HTR-8/SVneo (cell line): ENCODE results near the gene PRR20G.
"Not testable (repeated sequence)": the region's sequence is repeated elsewhere in the genome, so short reads cannot be mapped to it uniquely, and the experiment has no call there.

Experiments used
- DNase-seq: peaks from one replicate; pipeline ENCODE4 v3.0.0; 2011; ENCODE audit warnings: low spot score, mixed read lengths; ENCODE audit not compliant: insufficient read length
- FAIRE-seq: peaks from 2 replicates; lab custom pipeline; 2011; peaks lifted over from hg19 to GRCh38; lab: Jason Lieb, UNC

Gene PRR20G

GRCh38 chr3:127304121-127304744, 16.4 kb upstream of the PRR20G start:
- no peak for FAIRE-seq
- DNase-seq: no peak

GRCh38 chr3:127299276-127299675, 11.4 kb upstream of the PRR20G start:
- FAIRE-seq: no peak

GRCh38 chr3:127296959-127297358, 9.1 kb upstream of the PRR20G start:
- FAIRE-seq (no peak), DNase-seq (no peak)

More at GRCh38 chr3:127299276-127299675, 11.4 kb upstream of the PRR20G start:
- DNase-seq: no peak

GRCh38 chr3:127296166-127296565, 8.3 kb upstream of the PRR20G start:
- DNase-seq (no peak), FAIRE-seq (no peak)

- not testable (repeated sequence) for FAIRE-seq
These were observed 5.8 kb upstream of the PRR20G start for GRCh38 chr3:127293650-127294049.

GRCh38 chr3:127291611-127292010, 3.8 kb upstream of the PRR20G start:
- DNase-seq (no peak), FAIRE-seq (no peak)

More at GRCh38 chr3:127293650-127294049, 5.8 kb upstream of the PRR20G start:
- DNase-seq: not testable (repeated sequence)

GRCh38 chr3:127291114-127291513, 3.3 kb upstream of the PRR20G start:
- FAIRE-seq (no peak), DNase-seq (no peak)

GRCh38 chr3:127289706-127290575, 2.1 kb upstream of the PRR20G start:
- FAIRE-seq (no peak), DNase-seq (no peak)

- DNase-seq (no peak), FAIRE-seq (no peak)
These were observed 1.3 kb upstream of the PRR20G start for GRCh38 chr3:127288921-127289705.

- DNase-seq: no peak
- no peak for FAIRE-seq
These were observed 497 bp upstream of the PRR20G start for GRCh38 chr3:127288343-127288742.

- DNase-seq (no peak), FAIRE-seq (no peak)
These were observed 1.2 kb downstream of the PRR20G start for GRCh38 chr3:127286571-127287140.

- DNase-seq (no peak), FAIRE-seq (no peak)
These were observed 3.6 kb downstream of the PRR20G start for GRCh38 chr3:127284258-127284657.

- DNase-seq (no peak), FAIRE-seq (no peak)
These were observed 10.3 kb downstream of the PRR20G start for GRCh38 chr3:127277561-127277960.

- FAIRE-seq (no peak), DNase-seq (no peak)
These were observed 10.9 kb downstream of the PRR20G start for GRCh38 chr3:127276995-127277394.

- no peak for DNase-seq
- FAIRE-seq: no peak
These were observed 11.4 kb downstream of the PRR20G start for GRCh38 chr3:127276396-127276795.

GRCh38 chr3:127275287-127275781, 12.5 kb downstream of the PRR20G start:
- FAIRE-seq: no peak
- no peak for DNase-seq

- DNase-seq (no peak), FAIRE-seq (no peak)
These were observed 13.6 kb downstream of the PRR20G start for GRCh38 chr3:127274200-127274760.

GRCh38 chr3:127273206-127273605, 14.6 kb downstream of the PRR20G start:
- no peak for FAIRE-seq
- DNase-seq: no peak

- DNase-seq (no peak), FAIRE-seq (no peak)
These were observed 21.7 kb downstream of the PRR20G start for GRCh38 chr3:127266186-127266585.

- DNase-seq (no peak), FAIRE-seq (no peak)
These were observed 22.3 kb downstream of the PRR20G start for GRCh38 chr3:127265581-127265981.
